HEK293 (cell line): ENCODE results near the gene TNNI3K.

Source experiments
- ATF2 ChIP-seq: fragments of 450-650 bp; formaldehyde crosslinking; IDR thresholded peaks from 2 replicates; pipeline ENCODE4 v1.5.1; 2016; ENCODE audit warnings: missing biosample characterization, missing genetic modification characterization, low read depth
- BCL6B ChIP-seq: fragments of 450-650 bp; formaldehyde crosslinking; IDR thresholded peaks from 2 replicates; pipeline ENCODE4 v1.5.1; 2017; ENCODE audit warnings: missing biosample characterization, missing genetic modification characterization
- CTCF ChIP-seq: fragments of 450-650 bp; formaldehyde crosslinking; IDR thresholded peaks from 2 replicates; pipeline ENCODE4 v1.5.1; 2016; ENCODE audit warnings: missing biosample characterization, missing genetic modification characterization
- HOXD13 ChIP-seq: sonication (generic); formaldehyde crosslinking; IDR thresholded peaks from 2 replicates; pipeline ENCODE4 v1.8.0; 2022; ENCODE audit warnings: missing genetic modification reagents, borderline replicate concordance
- KLF17 ChIP-seq: fragments of 450-650 bp; formaldehyde crosslinking; IDR thresholded peaks from 2 replicates; pipeline ENCODE4 v1.5.1; 2016; ENCODE audit warnings: missing biosample characterization, missing genetic modification characterization
- TCF7L2 ChIP-seq: IDR thresholded peaks from 2 replicates; pipeline ENCODE4 v1.6.1; 2011; ENCODE audit warnings: low read depth, mild to moderate bottlenecking, inconsistent platforms, low read length, moderate library complexity, borderline replicate concordance
- ZNF114 ChIP-seq: fragments of 450-650 bp; formaldehyde crosslinking; IDR thresholded peaks from 2 replicates; pipeline ENCODE4 v1.5.0; 2017; ENCODE audit warnings: missing biosample characterization, missing genetic modification characterization
- ZNF121 ChIP-seq: fragments of 450-650 bp; formaldehyde crosslinking; IDR thresholded peaks from 2 replicates; pipeline ENCODE4 v1.5.1; 2016; ENCODE audit warnings: missing biosample characterization, missing genetic modification characterization
- ZNF133 ChIP-seq: fragments of 450-650 bp; formaldehyde crosslinking; IDR thresholded peaks from 2 replicates; pipeline ENCODE4 v1.5.1; 2016; ENCODE audit warnings: missing biosample characterization, missing genetic modification characterization
- ZNF274 ChIP-seq, 2 experiments: fragments of 200-500 bp in 1 of 2; fragments of 450-650 bp in 1 of 2; sonication (Bioruptor generic) in 1 of 2; formaldehyde crosslinking in 1 of 2; IDR thresholded peaks; 2 replicates each; pipeline versions ENCODE4 v1.5.1 to v1.6.1; 2014 to 2016; ENCODE audit warnings: borderline replicate concordance in 1 of 2, inconsistent platforms in 1 of 2, low read length in 1 of 2, missing biosample characterization in 1 of 2, missing genetic modification characterization in 1 of 2
- ZNF292 ChIP-seq: fragments of 450-650 bp; formaldehyde crosslinking; IDR thresholded peaks from 2 replicates; pipeline ENCODE4 v1.5.1; 2016; ENCODE audit warnings: low read depth, missing biosample characterization, missing genetic modification characterization, borderline replicate concordance
- ZNF311 ChIP-seq: fragments of 450-650 bp; formaldehyde crosslinking; IDR thresholded peaks from 2 replicates; pipeline ENCODE4 v1.5.1; 2017; ENCODE audit warnings: missing biosample characterization, missing genetic modification characterization, borderline replicate concordance
- ZNF776 ChIP-seq: fragments of 450-650 bp; formaldehyde crosslinking; IDR thresholded peaks from 2 replicates; pipeline ENCODE4 v1.5.0; 2017; ENCODE audit warnings: missing biosample characterization, missing genetic modification characterization, borderline replicate concordance

GRCh38 chr1:74571891-74572290, 336.7 kb downstream of the TNNI3K start:
- no peak for TF ChIP-seq ZNF311 (tag by site-specific recombination)
- TF ChIP-seq BCL6B (tag by site-specific recombination), result no peak
- no peak for TF ChIP-seq ZNF121 (tag by site-specific recombination)
- no peak for TF ChIP-seq CTCF (tag by site-specific recombination)
- no peak for TF ChIP-seq TCF7L2
- TF ChIP-seq ZNF274 (IDR thresholded peaks at IDR 0.05; ENCODE audit: low read length), result no peak
- no peak for TF ChIP-seq ZNF274 (tag by site-specific recombination; IDR thresholded peaks at IDR 0.05; ENCODE audit: borderline replicate concordance)
- no peak for TF ChIP-seq HOXD13 (CRISPR knock-in tag)
- no peak for TF ChIP-seq KLF17 (tag by site-specific recombination)
- no peak for TF ChIP-seq ZNF776
- no peak for TF ChIP-seq ZNF133 (tag by site-specific recombination)
- no peak for TF ChIP-seq ZNF114 (tag by site-specific recombination)
- no peak for TF ChIP-seq ATF2 (tag by site-specific recombination)
- TF ChIP-seq ZNF292 (tag by site-specific recombination), result no peak
